GM23248 (cell line): Measurements from ENCODE around the gene SZT2.

Source experiments
- EZH2 ChIP-seq: fragments of 200-600 bp; sonication (generic); IDR thresholded peaks from 2 replicates; pipeline ENCODE4 v1.6.1; 2018; ENCODE audit warnings: antibody characterized with exemption, mild to moderate bottlenecking; ENCODE audit not compliant: insufficient read depth, poor library complexity, severe bottlenecking
- EZH2phosphoT487 ChIP-seq: fragments of 200-600 bp; sonication (generic); IDR thresholded peaks from 2 replicates; pipeline ENCODE4 v1.6.1; 2018; ENCODE audit warnings: antibody characterized with exemption, moderate library complexity, mild to moderate bottlenecking, low read depth; ENCODE audit not compliant: insufficient read depth

GRCh38 chr1:43503534-43503933 lies 113.8 kb downstream of the SZT2 start:
- no peak for TF ChIP-seq EZH2
- no peak for TF ChIP-seq EZH2phosphoT487
